ENCODE results near the gene HS6ST1.
"Not testable (repeated sequence)": the region's sequence is repeated elsewhere in the genome, so short reads cannot be mapped to it uniquely, and the experiment has no call there.

HS6ST1 gene

GRCh38 chr2:128266463-128266862 is 52.2 kb downstream of the HS6ST1 start:
- not testable (repeated sequence) for DNase-seq

GRCh38 chr2:128265608-128265993 is 53.1 kb downstream of the HS6ST1 start:
- not testable (repeated sequence) for DNase-seq

GRCh38 chr2:128264881-128265607 is 53.6 kb downstream of the HS6ST1 start:
- no peak for DNase-seq

GRCh38 chr2:128263902-128264331 is 54.8 kb downstream of the HS6ST1 start:
- DNase-seq: no peak

- DNase-seq: no peak
Observed at GRCh38 chr2:128262315-128263253, 56.1 kb downstream of the HS6ST1 start.

GRCh38 chr2:128261245-128262128 is 57.2 kb downstream of the HS6ST1 start:
- DNase-seq: no peak

- no peak for DNase-seq
Observed at GRCh38 chr2:128260239-128261138, 58.2 kb downstream of the HS6ST1 start.

- no peak for DNase-seq
Observed at GRCh38 chr2:128259585-128259984, 59.1 kb downstream of the HS6ST1 start.

- no peak for DNase-seq
Observed at GRCh38 chr2:128258218-128258617, 60.5 kb downstream of the HS6ST1 start.

GRCh38 chr2:128252501-128252900 is 66.2 kb downstream of the HS6ST1 start:
- no peak for DNase-seq

- DNase-seq: not testable (repeated sequence)
Observed at GRCh38 chr2:128252086-128252485, 66.6 kb downstream of the HS6ST1 start.

- DNase-seq: no peak
Observed at GRCh38 chr2:128250229-128251025, 68.2 kb downstream of the HS6ST1 start.

GRCh38 chr2:128249555-128249954 is 69.1 kb downstream of the HS6ST1 start:
- DNase-seq: no peak

- DNase-seq: no peak
Observed at GRCh38 chr2:128245813-128246212, 72.9 kb downstream of the HS6ST1 start.

- DNase-seq: no peak
Observed at GRCh38 chr2:128241896-128242295, 76.8 kb downstream of the HS6ST1 start.

- DNase-seq: no peak
Observed at GRCh38 chr2:128237911-128238697, 80.6 kb downstream of the HS6ST1 start.

- no peak for DNase-seq
Observed at GRCh38 chr2:128237081-128237534, 81.6 kb downstream of the HS6ST1 start.

GRCh38 chr2:128236491-128237035 is 82.1 kb downstream of the HS6ST1 start:
- no peak for DNase-seq

- no peak for DNase-seq
Observed at GRCh38 chr2:128235581-128235980, 83.1 kb downstream of the HS6ST1 start.

GRCh38 chr2:128234613-128235012 is 84.1 kb downstream of the HS6ST1 start:
- DNase-seq: no peak

Measured in central memory CD4-positive, alpha-beta T cell (primary cell).